GM23338 (cell line): ENCODE data around the gene SCAPER. TPM values are rescaled to one million over a fixed set of nuclear protein-coding genes. Genes with fewer than 3 reads are reported as not detected.

Source experiments
- ATAC-seq: fragments of 200-7000 bp; cut with Tn5 transposase; 3 replicates; pipeline ENCODE4 v1.9.1; 2020
- DNase-seq: peaks from one replicate; pipeline ENCODE4 v3.0.0-alpha.2; 2015; ENCODE audit warnings: low spot score
- H2AFZ ChIP-seq: fragments of 200-600 bp; sonication (generic); 2 replicates; pipeline ENCODE4 v1.8.0; 2016; ENCODE audit warnings: antibody characterized with exemption, mild to moderate bottlenecking, moderate library complexity
- H3F3A ChIP-seq: fragments of 200-600 bp; sonication (generic); replicated peaks from 2 replicates; pipeline ENCODE4 v1.8.0; 2017; ENCODE audit warnings: antibody characterized with exemption, mixed run types, low read depth
- H3K27ac ChIP-seq: fragments of 200-600 bp; sonication (generic); 2 replicates; pipeline ENCODE4 v1.6.1; 2016; ENCODE audit warnings: low read depth
- H3K27me3 ChIP-seq: fragments of 200-600 bp; sonication (generic); 2 replicates; pipeline ENCODE4 v1.8.0; 2016; ENCODE audit warnings: mild to moderate bottlenecking, mixed run types, moderate library complexity; ENCODE audit not compliant: insufficient read depth
- H3K36me3 ChIP-seq: fragments of 200-600 bp; sonication (generic); 2 replicates; pipeline ENCODE4 v1.8.0; 2016; ENCODE audit warnings: mild to moderate bottlenecking; ENCODE audit not compliant: insufficient read depth
- H3K4me1 ChIP-seq: fragments of 200-600 bp; sonication (generic); 2 replicates; pipeline ENCODE4 v1.8.0; 2016; ENCODE audit warnings: mild to moderate bottlenecking, moderate library complexity; ENCODE audit not compliant: insufficient read depth
- H3K4me2 ChIP-seq: fragments of 200-600 bp; sonication (generic); 2 replicates; pipeline ENCODE4 v1.7.1; 2017; ENCODE audit warnings: mixed run types
- H3K4me3 ChIP-seq: fragments of 200-600 bp; sonication (generic); 2 replicates; pipeline ENCODE4 v1.6.1; 2016; ENCODE audit warnings: mixed run types
- H3K79me2 ChIP-seq: fragments of 200-600 bp; sonication (generic); replicated peaks from 2 replicates; pipeline ENCODE4 v1.8.0; 2017; ENCODE audit warnings: mild to moderate bottlenecking; ENCODE audit not compliant: insufficient read depth
- H3K9me2 ChIP-seq: fragments of 200-600 bp; sonication (generic); 2 replicates; pipeline ENCODE4 v1.8.0; 2017; ENCODE audit not compliant: insufficient read depth
- H4K20me1 ChIP-seq: fragments of 200-600 bp; sonication (generic); replicated peaks from 2 replicates; pipeline ENCODE4 v1.8.0; 2017; ENCODE audit warnings: mild to moderate bottlenecking; ENCODE audit not compliant: insufficient read depth
- H3K27ac Mint-ChIP-seq: 2 replicates; pipeline ENCODE4 v1.8.0; 2020; ENCODE audit warnings: inconsistent platforms, mild to moderate bottlenecking, moderate library complexity, mixed read lengths
- H3K27me3 Mint-ChIP-seq: 3 replicates; pipeline ENCODE4 v1.8.0; 2022; ENCODE audit warnings: low read depth, mild to moderate bottlenecking, moderate library complexity, mixed read lengths, inconsistent platforms; ENCODE audit not compliant: insufficient read depth, poor library complexity
- H3K36me3 Mint-ChIP-seq: 3 replicates; pipeline ENCODE4 v1.8.0; 2021; ENCODE audit warnings: low read depth, mild to moderate bottlenecking, inconsistent platforms, moderate library complexity, mixed read lengths
- H3K4me1 Mint-ChIP-seq: 3 replicates; pipeline ENCODE4 v1.8.0; 2020; ENCODE audit warnings: mild to moderate bottlenecking, inconsistent platforms, mixed read lengths
- H3K4me3 Mint-ChIP-seq: 3 replicates; pipeline ENCODE4 v1.8.0; 2021; ENCODE audit warnings: moderate library complexity, mild to moderate bottlenecking, inconsistent platforms, mixed read lengths
- H3K9me3 Mint-ChIP-seq: 3 replicates; pipeline ENCODE4 v1.8.0; 2020; ENCODE audit warnings: moderate library complexity, mild to moderate bottlenecking, inconsistent platforms, mixed read lengths
- CREB1 ChIP-seq: fragments of 250-450 bp; sonication (Bioruptor Pico); IDR thresholded peaks from 2 replicates; pipeline ENCODE4 v1.5.0; 2020; ENCODE audit warnings: low read depth, mild to moderate bottlenecking, moderate library complexity
- CTCF ChIP-seq, 2 experiments: fragments of 200-600 bp in 1 of 2; sonication (generic) in 1 of 2; conservative IDR thresholded peaks; 2 replicates each; pipeline versions ENCODE4 v1.5.1 to v1.6.1; 2016 to 2017; ENCODE audit warnings: antibody characterized with exemption in 2 of 2, low read depth in 2 of 2, mild to moderate bottlenecking in 2 of 2, moderate library complexity in 1 of 2
- ETS1 ChIP-seq: IDR thresholded peaks from 2 replicates; pipeline ENCODE4 v1.6.1; 2016; ENCODE audit warnings: antibody characterized with exemption
- EZH2 ChIP-seq: fragments of 200-600 bp; sonication (generic); IDR thresholded peaks from one replicate; pipeline ENCODE4 v1.8.0; 2017; ENCODE audit warnings: antibody characterized with exemption, mild to moderate bottlenecking, low read depth; ENCODE audit not compliant: unreplicated experiment
- EZH2phosphoT487 ChIP-seq: fragments of 200-600 bp; sonication (generic); IDR thresholded peaks from one replicate; pipeline ENCODE4 v1.8.1; 2018; ENCODE audit warnings: antibody characterized with exemption; ENCODE audit not compliant: unreplicated experiment
- JUNB ChIP-seq: IDR thresholded peaks from one replicate; pipeline ENCODE4 v1.6.1; 2016; ENCODE audit warnings: antibody characterized with exemption; ENCODE audit not compliant: unreplicated experiment
- NANOG ChIP-seq: IDR thresholded peaks from 2 replicates; pipeline ENCODE4 v1.6.1; 2016; ENCODE audit warnings: antibody characterized with exemption, borderline replicate concordance
- POLR2AphosphoS5 ChIP-seq: IDR thresholded peaks from 2 replicates; pipeline ENCODE4 v1.6.1; 2016; ENCODE audit warnings: antibody characterized with exemption, low read depth
- REST ChIP-seq: IDR thresholded peaks from one replicate; pipeline ENCODE4 v1.6.1; 2018; ENCODE audit warnings: antibody characterized with exemption; ENCODE audit not compliant: unreplicated experiment
- STAT1 ChIP-seq: IDR thresholded peaks from one replicate; pipeline ENCODE4 v1.6.1; 2016; ENCODE audit warnings: antibody characterized with exemption; ENCODE audit not compliant: unreplicated experiment
- ZNF114 ChIP-seq: fragments of 250-450 bp; sonication (Bioruptor Pico); IDR thresholded peaks from 2 replicates; pipeline ENCODE4 v1.5.0; 2020; ENCODE audit warnings: mild to moderate bottlenecking, moderate library complexity
- ZNF331 ChIP-seq: fragments of 250-450 bp; sonication (Bioruptor Pico); IDR thresholded peaks from 2 replicates; pipeline ENCODE4 v1.5.0; 2020; ENCODE audit warnings: low read depth, mild to moderate bottlenecking, moderate library complexity
- ZNF462 ChIP-seq: fragments of 250-450 bp; sonication (Bioruptor Pico); IDR thresholded peaks from 2 replicates; pipeline ENCODE4 v1.5.0; 2020; ENCODE audit warnings: mild to moderate bottlenecking, moderate library complexity
- polyA plus RNA-seq: library from polyadenylated mRNA; unstranded; fragments of >200 nt; fragmentation: Nextera tagmentation; extraction: Ambion mirVana; gene quantifications from 2 replicates; pipeline ENCODE4 v1.2.1, GENCODE V29; 2016
- total RNA-seq: library from RNA; depleted of rRNA; stranded (reverse); fragments of >200 nt; shearing (Covaris generic); gene quantifications from 2 replicates; pipeline ENCODE4 v1.2.3, GENCODE V29; 2014

The SCAPER gene
- total and polyA plus RNA-seq, 2 experiments from 2014 or later, result 9.1 to 17.6 TPM

DNA sequence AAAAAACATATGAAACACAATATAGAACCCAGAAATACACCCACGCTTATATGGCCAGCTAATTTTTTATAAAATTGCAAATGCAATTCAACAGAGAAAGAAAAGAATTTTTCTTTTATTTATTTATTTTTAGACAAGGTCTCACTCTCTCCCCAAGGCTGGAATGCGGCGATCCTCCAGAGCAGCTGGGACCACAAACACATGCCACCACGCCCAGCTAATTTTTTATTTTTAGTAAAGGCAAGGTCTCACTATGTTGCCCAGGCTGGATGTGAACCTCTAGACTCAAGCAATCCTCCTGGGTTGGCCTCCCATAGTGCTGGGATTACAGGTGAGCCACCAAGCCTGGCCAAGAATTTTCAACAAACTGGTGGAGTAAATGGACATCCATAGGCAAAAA, 117.9 kb downstream of the SCAPER start:
- H3K4me2 ChIP-seq, result no peak overlapping the region
- H3K36me3 ChIP-seq, result no peaks in the 10 kb centered on the region; the same call in 1 of the 2 replicates
- ATAC-seq (no peak), DNase-seq (no peak)
- H3K27me3 Mint-ChIP-seq, result peaks cover 1% of the 10 kb centered on the region
- peaks cover 30% of the 10 kb centered on the region; the same call in 2 of the 3 replicates for H3K36me3 Mint-ChIP-seq
- H3K9me2 ChIP-seq, result peaks cover 3% of the 10 kb centered on the region; the same call in 1 of the 2 replicates
- no peaks in the 10 kb centered on the region for H4K20me1 ChIP-seq
- no peak overlapping the region for H3K27ac Mint-ChIP-seq
- no peak overlapping the region for H3K4me3 ChIP-seq
- H3K79me2 ChIP-seq, result no peaks in the 10 kb centered on the region
- H3K4me1 ChIP-seq, result no peaks in the 10 kb centered on the region
- H3K27me3 ChIP-seq, result no peaks in the 10 kb centered on the region
- H3K27ac ChIP-seq, result no peak overlapping the region
- H3K9me3 Mint-ChIP-seq, result peaks cover 19% of the 10 kb centered on the region
- no peak overlapping the region for H3K4me3 Mint-ChIP-seq
- H3F3A ChIP-seq, result no peaks in the 10 kb centered on the region
- TF ChIP-seq STAT1, result no peak
- no peak for TF ChIP-seq POLR2AphosphoS5
- no peak for TF ChIP-seq ZNF462 (CRISPR knock-in tag)
- TF ChIP-seq ETS1, result no peak
- TF ChIP-seq REST, result no peak
- no peak for TF ChIP-seq ZNF331 (CRISPR knock-in tag)
- TF ChIP-seq JUNB, result no peak
- TF ChIP-seq CTCF (conservative IDR thresholded peaks at IDR 0.05; ENCODE audit: low read depth in 2 of 2), result no peak
- no peak for TF ChIP-seq NANOG
- TF ChIP-seq EZH2phosphoT487, result no peak
- TF ChIP-seq CREB1 (CRISPR knock-in tag), result no peak
- no peak for TF ChIP-seq ZNF114 (CRISPR knock-in tag)
- TF ChIP-seq EZH2, result no peak
- no peaks in the 10 kb centered on the region for H3K4me1 Mint-ChIP-seq
- H2AFZ ChIP-seq, result no peak overlapping the region
